H1 (cell line): ENCODE results near the gene CDYL2.
"Not testable (repeated sequence)": the region's sequence is repeated elsewhere in the genome, so short reads cannot be mapped to it uniquely, and the experiment has no call there.

Experiments used
- KDM5A ChIP-seq: fragments of 200-600 bp; IDR thresholded peaks from 2 replicates; pipeline ENCODE4 v1.7.1; 2012; ENCODE audit warnings: mild to moderate bottlenecking, low read length, inconsistent platforms, mixed read lengths
- RAD21 ChIP-seq, 2 experiments: IDR thresholded peaks in 1 of 2; conservative IDR thresholded peaks in 1 of 2; 2 replicates each; pipeline ENCODE4 v1.6.1; 2011; ENCODE audit warnings: low read depth in 2 of 2, low read length in 2 of 2, improper control_type of control experiment in 1 of 2, inconsistent platforms in 1 of 2, mild to moderate bottlenecking in 1 of 2, moderate library complexity in 1 of 2
- TAF1 ChIP-seq: IDR thresholded peaks from 2 replicates; pipeline ENCODE4 v1.6.1; 2011; ENCODE audit warnings: mild to moderate bottlenecking, low read depth, low read length

- TF ChIP-seq TAF1; KDM5A; RAD21 (IDR thresholded peaks at IDR 0.05 in 1 of 2, conservative IDR thresholded peaks at IDR 0.05 in 1 of 2; ENCODE audit: low read depth in 2 of 2, low read length in 2 of 2): not testable (repeated sequence)
These were observed 17.8 kb downstream of the CDYL2 start for GRCh38 chr16:80786561-80786960.
